ENCODE results near the gene TOM1L1.

- TF ChIP-seq, protein P1, sequence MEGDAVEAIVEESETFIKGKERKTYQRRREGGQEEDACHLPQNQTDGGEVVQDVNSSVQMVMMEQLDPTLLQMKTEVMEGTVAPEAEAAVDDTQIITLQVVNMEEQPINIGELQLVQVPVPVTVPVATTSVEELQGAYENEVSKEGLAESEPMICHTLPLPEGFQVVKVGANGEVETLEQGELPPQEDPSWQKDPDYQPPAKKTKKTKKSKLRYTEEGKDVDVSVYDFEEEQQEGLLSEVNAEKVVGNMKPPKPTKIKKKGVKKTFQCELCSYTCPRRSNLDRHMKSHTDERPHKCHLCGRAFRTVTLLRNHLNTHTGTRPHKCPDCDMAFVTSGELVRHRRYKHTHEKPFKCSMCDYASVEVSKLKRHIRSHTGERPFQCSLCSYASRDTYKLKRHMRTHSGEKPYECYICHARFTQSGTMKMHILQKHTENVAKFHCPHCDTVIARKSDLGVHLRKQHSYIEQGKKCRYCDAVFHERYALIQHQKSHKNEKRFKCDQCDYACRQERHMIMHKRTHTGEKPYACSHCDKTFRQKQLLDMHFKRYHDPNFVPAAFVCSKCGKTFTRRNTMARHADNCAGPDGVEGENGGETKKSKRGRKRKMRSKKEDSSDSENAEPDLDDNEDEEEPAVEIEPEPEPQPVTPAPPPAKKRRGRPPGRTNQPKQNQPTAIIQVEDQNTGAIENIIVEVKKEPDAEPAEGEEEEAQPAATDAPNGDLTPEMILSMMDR (IDR thresholded peaks at IDR 0.05): no peak
- no peak for TF ChIP-seq POLR2A (IDR thresholded peaks at IDR 0.05)
Observed at GRCh38 chr17:54902017-54902416, 1.4 kb downstream of the TOM1L1 start.
